GM12878 (cell line): ENCODE measurements around the gene KLHL5. TPM values are rescaled to one million over a fixed set of nuclear protein-coding genes. Genes with fewer than 3 reads are reported as not detected.

Source experiments
- ATAC-seq: fragments of 200-7000 bp; cut with Tn5 transposase; 3 replicates; pipeline ENCODE4 v1.9.1; 2020; ENCODE audit warnings: mild to moderate bottlenecking, moderate library complexity
- BruUV-seq: library from RNA; stranded (reverse); fragments of 400-500 nt; replicated peaks from 2 replicates; lab custom pipeline; 2021; lab: Mats Ljungman, UMichigan
- CTCF ChIA-PET: fragments of 300-600 bp; sonication (Branson Sonifier 250); formaldehyde crosslinking; extraction: SDS; loops from one replicate; lab custom pipeline; 2021; ENCODE audit warnings: inconsistent platforms; lab: Yijun Ruan, JAX
- POLR2A ChIA-PET: fragments of 350-600 bp; formaldehyde crosslinking; extraction: SDS; loops from one replicate; lab custom pipeline; 2021; ENCODE audit warnings: inconsistent platforms; lab: Charles Lee
- RAD21 ChIA-PET: fragments of 300-600 bp; sonication (Branson Sonifier 250); formaldehyde crosslinking; loops from one replicate; lab custom pipeline; 2023; ENCODE audit warnings: antibody characterized with exemption; ENCODE audit not compliant: unreplicated experiment; lab: Charles Lee
- SMC1A ChIA-PET: fragments of 300-600 bp; sonication (Branson Sonifier 250); formaldehyde crosslinking; loops from one replicate; lab custom pipeline; 2023; ENCODE audit not compliant: unreplicated experiment, uncharacterized antibody; lab: Charles Lee
- DNase-seq: peaks from one replicate; pipeline ENCODE4 v3.0.0-alpha.2; 2011; ENCODE audit warnings: low read depth, low spot score
- FAIRE-seq: peaks from 3 replicates; lab custom pipeline; 2011; peaks lifted over from hg19 to GRCh38; lab: Jason Lieb, UNC
- H2AFZ ChIP-seq: 2 replicates; pipeline ENCODE4 v1.6.0; 2011; ENCODE audit warnings: low read depth, low read length, control low read depth; ENCODE audit not compliant: control insufficient read depth
- H3K27ac ChIP-seq: 2 replicates; pipeline ENCODE4 v1.5.1; 2011; ENCODE audit warnings: control low read depth; ENCODE audit not compliant: control insufficient read depth, insufficient read depth
- H3K27me3 ChIP-seq, 2 experiments: replicated peaks in 1 of 2; 2 replicates each; pipeline versions ENCODE4 v1.6.0 to v1.6.1; 2011; ENCODE audit warnings: low read length in 1 of 2; ENCODE audit not compliant: control insufficient read depth in 2 of 2, insufficient read depth in 2 of 2
- H3K36me3 ChIP-seq, 2 experiments: 2 replicates each; pipeline ENCODE4 v1.5.1; 2011; ENCODE audit warnings: low read length in 1 of 2; ENCODE audit not compliant: control insufficient read depth in 2 of 2, insufficient read depth in 2 of 2
- H3K4me1 ChIP-seq: 2 replicates; pipeline ENCODE4 v1.6.1; 2011; ENCODE audit warnings: mild to moderate bottlenecking, low read length, moderate library complexity, mixed read lengths; ENCODE audit not compliant: control insufficient read depth, insufficient read depth
- H3K4me2 ChIP-seq: 2 replicates; pipeline ENCODE4 v1.6.0; 2011; ENCODE audit warnings: control low read depth; ENCODE audit not compliant: control insufficient read depth, insufficient read depth
- H3K4me3 ChIP-seq: fragments of 200-600 bp; sonication (generic); 2 replicates; pipeline ENCODE4 v1.5.1; 2016
- H3K79me2 ChIP-seq: 2 replicates; pipeline ENCODE4 v1.6.0; 2011; ENCODE audit warnings: low read length; ENCODE audit not compliant: control insufficient read depth, insufficient read depth
- H3K9ac ChIP-seq: 2 replicates; pipeline ENCODE4 v1.8.0; 2011; ENCODE audit warnings: low read length, control low read depth, mixed read lengths; ENCODE audit not compliant: control insufficient read depth, insufficient read depth
- H3K9me3 ChIP-seq: replicated peaks from 3 replicates; pipeline ENCODE4 v1.5.1; 2011; ENCODE audit warnings: mild to moderate bottlenecking, low read length; ENCODE audit not compliant: control insufficient read depth, insufficient read depth
- H4K20me1 ChIP-seq: 2 replicates; pipeline ENCODE4 v1.6.0; 2011; ENCODE audit not compliant: control insufficient read depth, insufficient read depth
- BRCA1 ChIP-seq: IDR thresholded peaks from 2 replicates; pipeline ENCODE4 v1.6.1; 2011; ENCODE audit warnings: low read depth, low read length, improper control_type of control experiment
- EGR1 ChIP-seq, 2 experiments: IDR thresholded peaks; 1 replicate in 1 of 2; 2 replicates in 1 of 2; pipeline ENCODE4 v1.6.1; 2011 to 2012; ENCODE audit warnings: low read depth in 2 of 2, low read length in 2 of 2, borderline replicate concordance in 1 of 2, mild to moderate bottlenecking in 1 of 2, moderate library complexity in 1 of 2
- EP300 ChIP-seq, 2 experiments: fragments of 150-350 bp in 1 of 2; IDR thresholded peaks; 2 replicates each; pipeline ENCODE4 v1.6.1; 2011 to 2012; ENCODE audit warnings: low read depth in 2 of 2, low read length in 2 of 2, borderline replicate concordance in 1 of 2, improper control_type of control experiment in 1 of 2, inconsistent platforms in 1 of 2; ENCODE audit not compliant: control insufficient read depth in 1 of 2
- MYC ChIP-seq: IDR thresholded peaks from 2 replicates; pipeline ENCODE4 v1.6.1; 2011; ENCODE audit warnings: mild to moderate bottlenecking, low read length, moderate library complexity, inconsistent platforms; ENCODE audit not compliant: insufficient read depth, insufficient replicate concordance, insufficient read length, severe bottlenecking
- RELA ChIP-seq: fragments of 450-650 bp; IDR thresholded peaks from 2 replicates; pipeline ENCODE4 v1.8.0; 2014; ENCODE audit warnings: borderline replicate concordance; ENCODE audit not compliant: partially characterized antibody
- SMARCA5 ChIP-seq: fragments of 450-650 bp; IDR thresholded peaks from 2 replicates; pipeline ENCODE4 v1.6.1; 2017; ENCODE audit warnings: mild to moderate bottlenecking
- TCF3 ChIP-seq: IDR thresholded peaks from 2 replicates; pipeline ENCODE4 v1.6.1; 2012; ENCODE audit warnings: low read depth, mild to moderate bottlenecking, low read length, borderline replicate concordance; ENCODE audit not compliant: insufficient read depth
- YBX1 ChIP-seq: fragments of 450-650 bp; IDR thresholded peaks from 2 replicates; pipeline ENCODE4 v1.6.1; 2016; ENCODE audit warnings: antibody characterized with exemption
- ZBED1 ChIP-seq: IDR thresholded peaks from 2 replicates; pipeline ENCODE4 v1.6.1; 2016; ENCODE audit warnings: borderline replicate concordance
- ZBTB11 ChIP-seq: fragments of 450-650 bp; formaldehyde crosslinking; IDR thresholded peaks from 2 replicates; pipeline ENCODE4 v1.5.0; 2022; ENCODE audit warnings: mild to moderate bottlenecking, missing genetic modification characterization
- WGBS: methylation state at CpG from one replicate; pipeline ENCODE4 v1.1.6; 2016; ENCODE audit warnings: low lambda C conversion rate; ENCODE audit not compliant: insufficient replicate concordance, insufficient coverage; ENCODE audit errors: missing lambda C conversion rate; 5-methylcytosine and 5-hydroxymethylcytosine counted together
- in situ Hi-C: fragments of 300-500 bp; cut with MboI; formaldehyde crosslinking; loops from 9 replicates; pipeline ENCODE4 v1.14.3; 2018; ENCODE audit warnings: mixed read lengths
- intact Hi-C: fragments of 100-400 bp; cut with micrococcal nuclease; formaldehyde crosslinking; loops from one replicate; pipeline ENCODE4 v1.14.2; 2022; ENCODE audit not compliant: unreplicated experiment
- polyA plus RNA-seq, 11 experiments: library from polyadenylated mRNA; depleted of rRNA in 4 of 11; unstranded in 6 of 11; stranded (reverse) in 5 of 11; fragments of >200 nt; fragmentation: Nextera tagmentation in 4 of 11; fragmentation: Illumina TruSeq in 1 of 11; extraction: Ambion mirVana in 4 of 11; extraction: Trizol in 1 of 11; gene quantifications; 1 replicate in 1 of 11; 2 replicates in 10 of 11; pipeline versions ENCODE4 v1.2.1 to v1.2.3, GENCODE V29; 2011 to 2016; ENCODE audit warnings: inconsistent platforms in 2 of 11, missing spikeins in 2 of 11, low read depth in 1 of 11
- total RNA-seq, 4 experiments: library from RNA; depleted of rRNA in 3 of 4; stranded (reverse); fragments of >200 nt in 3 of 4; fragmentation: Illumina TruSeq in 1 of 4; extraction: Trizol in 1 of 4; gene quantifications; 2 replicates each; pipeline versions ENCODE4 v1.2.1 to v1.2.3, GENCODE V29; 2013 to 2021
- TF ChIP-seq, protein P1 (sequence below): IDR thresholded peaks from 2 replicates; pipeline ENCODE4 v1.6.1; 2011; ENCODE audit warnings: low read depth, mild to moderate bottlenecking, low read length, moderate library complexity, borderline replicate concordance; ENCODE audit errors: extremely low read depth

Gene KLHL5
- total and polyA plus RNA-seq, 10 of the 15 experiments (the other 5 are each of a cell fraction or from before 2014, with no cell fraction given), result 4.7 to 27.3 (median 12.6) TPM

DNA sequence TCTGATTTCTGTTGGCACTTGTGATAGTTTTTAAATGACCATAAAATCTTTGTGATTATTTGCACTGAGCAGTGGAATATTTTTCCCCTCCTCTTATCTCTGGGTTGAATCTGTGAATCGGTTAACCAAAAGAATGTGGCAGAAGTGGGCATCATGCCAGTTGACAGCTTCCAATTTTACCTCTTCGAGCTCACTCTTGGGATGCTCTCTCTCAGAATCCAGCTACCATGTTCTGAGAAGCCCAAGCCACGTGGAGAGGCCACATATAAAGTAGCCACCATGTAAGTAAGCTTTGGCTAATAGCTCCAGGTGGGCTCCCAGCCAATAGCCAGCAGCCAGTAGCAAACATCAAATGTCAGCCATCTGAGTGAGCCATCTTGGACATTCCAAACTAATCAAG is 107.4 kb downstream of the KLHL5 start:
- Histone ChIP-seq H4K20me1 (no peaks in the 10 kb centered on the region), H2AFZ (no peak overlapping the region), H3K4me1 (peaks cover 12% of the 10 kb centered on the region)
- intact Hi-C loops, result no loop called here
- CTCF ChIA-PET, result interaction anchor here (0.7 to 1.1 kb wide), 4 partner anchors 9 to 20 kb away, joined by 3 to 4 read pairs (median 3); no protein-coding TSS in a partner anchor
- no TSS peak for BruUV-seq
- TF ChIP-seq ZBED1 (no peak), YBX1 (no peak), EGR1 (IDR thresholded peaks at IDR 0.05; ENCODE audit: borderline replicate concordance in 1 of 2, low read depth in 2 of 2, low read length in 2 of 2) (no peak)
- TF ChIP-seq, protein P1, sequence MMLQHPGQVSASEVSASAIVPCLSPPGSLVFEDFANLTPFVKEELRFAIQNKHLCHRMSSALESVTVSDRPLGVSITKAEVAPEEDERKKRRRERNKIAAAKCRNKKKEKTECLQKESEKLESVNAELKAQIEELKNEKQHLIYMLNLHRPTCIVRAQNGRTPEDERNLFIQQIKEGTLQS, result no peak
- TF ChIP-seq, all 136 proteins: peak for 0
- ATAC-seq (no peak), DNase-seq (no peak), FAIRE-seq (no peak)
- ChIA-PET SMC1A (interaction anchor here (1.0 to 1.2 kb wide), 2 partner anchors 12 to 195 kb away, joined by 3 read pairs; partner anchors contain the start of gene WDR19), RAD21 (interaction anchor here (0.7 kb wide), 1 partner anchor 125 kb away, joined by 3 read pairs; no protein-coding TSS in a partner anchor), POLR2A (interaction anchor here (0.6 kb wide), 1 partner anchor 244 kb away, joined by 3 read pairs; no protein-coding TSS in a partner anchor)
- Histone ChIP-seq H3K36me3 (no peaks in the 10 kb centered on the region), H3K9me3 (no peaks in the 10 kb centered on the region; the same call in 2 of the 3 replicates), H3K4me2 (no peak overlapping the region), H3K27ac (no peak overlapping the region), H3K4me3 (no peak overlapping the region), H3K9ac (no peak overlapping the region), H3K79me2 (no peaks in the 10 kb centered on the region), H3K27me3 (no peaks in the 10 kb centered on the region)
- WGBS, result 19% methylated on average over 3 of the region's 3 CpGs
- in situ Hi-C loops, result no loop called here

DNA sequence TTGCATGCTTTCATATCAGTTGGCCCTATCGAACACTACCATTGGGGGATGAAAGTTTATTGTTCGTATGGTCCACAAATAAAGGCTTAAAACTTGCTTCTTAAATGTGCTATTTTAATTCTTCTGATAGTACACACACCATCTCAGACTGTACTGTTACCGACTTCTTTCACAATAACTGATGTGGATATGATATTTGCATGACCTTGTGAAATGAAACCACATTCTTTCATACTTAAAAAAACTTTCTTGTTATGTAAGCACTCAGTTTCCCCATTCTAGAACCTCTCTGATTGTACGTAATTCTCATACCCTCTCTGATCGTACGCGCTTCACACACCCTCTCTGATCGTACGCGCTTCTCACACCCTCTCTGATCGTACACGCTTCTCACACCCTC is 108.3 kb downstream of the KLHL5 start:
- no peaks in the 10 kb centered on the region for H4K20me1 ChIP-seq
- ChIA-PET POLR2A (no interaction called here), SMC1A (no interaction called here), RAD21 (no interaction called here), CTCF (interaction anchor here (1.0 kb wide), 1 partner anchor 21 kb away, joined by 3 read pairs; no protein-coding TSS in a partner anchor)
- in situ Hi-C loops, result no loop called here
- H3K27me3 ChIP-seq, result no peaks in the 10 kb centered on the region
- no peaks in the 10 kb centered on the region; the same call in 2 of the 3 replicates for H3K9me3 ChIP-seq
- no peak overlapping the region for H2AFZ ChIP-seq
- H3K4me1 ChIP-seq, result peaks cover 12% of the 10 kb centered on the region
- no TSS peak for BruUV-seq
- H3K9ac ChIP-seq, result no peak overlapping the region
- FAIRE-seq (peak; percentile 23), DNase-seq (no peak), ATAC-seq (no peak)
- H3K36me3 ChIP-seq, result no peaks in the 10 kb centered on the region
- intact Hi-C loops, result no loop called here
- 90% methylated on average over 12 of the region's 12 CpGs for WGBS
- H3K27ac ChIP-seq, result no peak overlapping the region
- no peaks in the 10 kb centered on the region for H3K79me2 ChIP-seq
- H3K4me2 ChIP-seq, result no peak overlapping the region
- H3K4me3 ChIP-seq, result no peak overlapping the region
- no peak for TF ChIP-seq MYC
- TF ChIP-seq ZBTB11 (CRISPR knock-in tag), result no peak
- no peak for TF ChIP-seq YBX1
- TF ChIP-seq BRCA1, result no peak
- no peak for TF ChIP-seq TCF3
- no peak for TF ChIP-seq SMARCA5
- no peak for TF ChIP-seq EP300 (IDR thresholded peaks at IDR 0.05; ENCODE audit: borderline replicate concordance in 1 of 2, control insufficient read depth in 1 of 2, low read depth in 2 of 2, low read length in 2 of 2)
- no peak for TF ChIP-seq RELA
